HS-27A (cell line): ENCODE measurements around the gene EXOG.

Experiments used
- DNase-seq: peaks from one replicate; pipeline ENCODE4 v3.0.0-alpha.2; 2012; ENCODE audit warnings: low read depth, missing footprints

The EXOG gene

GRCh38 chr3:38473229-38473628 is 22.9 kb upstream of the EXOG start:
- DNase-seq = no peak

- DNase-seq = no peak
These were observed 21.1 kb upstream of the EXOG start for GRCh38 chr3:38474928-38475605.

DNA sequence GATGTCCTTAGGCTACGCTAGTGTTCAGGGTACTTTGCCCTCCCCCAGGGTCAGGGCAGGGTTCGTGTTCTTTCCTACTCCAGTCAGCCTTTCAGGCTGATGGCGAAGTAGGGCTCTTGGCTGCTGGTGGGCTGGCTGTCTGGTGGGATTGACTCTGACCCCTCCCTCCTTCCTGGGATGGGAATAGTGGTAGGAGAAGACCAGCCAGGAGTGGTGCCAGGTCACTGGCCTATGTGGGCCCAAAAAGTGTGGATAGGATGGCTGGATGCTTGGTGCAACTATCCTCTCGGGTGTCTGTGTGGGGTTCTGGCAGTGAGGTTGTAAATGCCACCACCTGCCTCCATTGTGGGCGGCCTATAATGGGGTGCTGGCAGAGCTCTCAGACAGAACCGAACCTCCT is 20.4 kb upstream of the EXOG start:
- DNase-seq = no peak

GRCh38 chr3:38476157-38476756 is 19.9 kb upstream of the EXOG start:
- no peak for DNase-seq

GRCh38 chr3:38477057-38477820 is 18.9 kb upstream of the EXOG start:
- no peak for DNase-seq

DNA sequence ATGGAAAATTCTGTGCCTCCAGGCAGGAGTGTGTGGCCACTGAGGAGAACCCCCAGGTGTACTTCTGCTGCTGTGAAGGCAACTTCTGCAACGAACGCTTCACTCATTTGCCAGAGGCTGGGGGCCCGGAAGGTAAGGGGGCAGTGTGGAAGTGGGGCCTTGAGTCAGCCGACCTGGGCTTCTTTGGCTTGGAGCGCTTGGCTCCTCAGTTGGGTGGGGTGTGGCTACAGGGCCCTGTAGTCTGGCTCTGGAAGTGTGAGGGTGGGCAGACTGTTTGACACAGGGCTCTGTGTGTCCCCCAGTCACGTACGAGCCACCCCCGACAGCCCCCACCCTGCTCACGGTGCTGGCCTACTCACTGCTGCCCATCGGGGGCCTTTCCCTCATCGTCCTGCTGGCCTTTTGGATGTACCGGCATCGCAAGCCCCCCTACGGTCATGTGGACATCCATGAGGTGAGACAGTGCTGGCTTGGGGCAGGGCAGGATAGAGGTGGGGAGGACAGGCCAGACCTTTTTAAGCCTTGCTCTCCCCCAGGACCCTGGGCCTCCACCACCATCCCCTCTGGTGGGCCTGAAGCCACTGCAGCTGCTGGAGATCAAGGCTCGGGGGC is 18.2 kb upstream of the EXOG start:
- DNase-seq = no peak

GRCh38 chr3:38478901-38479300 is 17.2 kb upstream of the EXOG start:
- DNase-seq = no peak

DNA sequence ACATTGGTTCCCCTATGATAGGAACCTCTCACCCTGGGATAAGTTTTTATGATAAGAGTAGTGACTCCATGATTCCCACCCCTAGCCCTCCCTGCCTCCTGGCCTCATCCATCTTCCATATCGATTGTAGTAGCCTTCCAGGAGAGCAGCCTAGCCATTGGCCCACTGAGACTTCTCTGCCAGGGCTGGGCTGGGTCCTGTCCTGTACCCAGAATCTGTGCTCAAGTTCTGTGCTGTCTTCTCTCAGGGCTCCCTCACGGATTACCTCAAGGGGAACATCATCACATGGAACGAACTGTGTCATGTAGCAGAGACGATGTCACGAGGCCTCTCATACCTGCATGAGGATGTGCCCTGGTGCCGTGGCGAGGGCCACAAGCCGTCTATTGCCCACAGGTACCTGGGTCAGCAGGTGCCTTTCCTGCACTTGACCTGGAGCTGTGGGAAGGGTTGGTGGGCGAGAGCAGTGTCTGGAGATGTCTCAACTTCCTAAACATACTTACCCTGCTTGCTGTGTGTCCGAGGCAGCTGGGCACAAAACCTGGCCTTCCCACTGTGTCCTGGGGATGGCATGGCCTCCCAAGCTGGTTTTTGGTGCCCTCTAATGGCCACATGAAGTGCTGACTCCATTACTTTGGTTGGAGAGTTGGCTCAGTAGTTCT is 16.6 kb upstream of the EXOG start:
- peak; percentile 31 for DNase-seq

DNA sequence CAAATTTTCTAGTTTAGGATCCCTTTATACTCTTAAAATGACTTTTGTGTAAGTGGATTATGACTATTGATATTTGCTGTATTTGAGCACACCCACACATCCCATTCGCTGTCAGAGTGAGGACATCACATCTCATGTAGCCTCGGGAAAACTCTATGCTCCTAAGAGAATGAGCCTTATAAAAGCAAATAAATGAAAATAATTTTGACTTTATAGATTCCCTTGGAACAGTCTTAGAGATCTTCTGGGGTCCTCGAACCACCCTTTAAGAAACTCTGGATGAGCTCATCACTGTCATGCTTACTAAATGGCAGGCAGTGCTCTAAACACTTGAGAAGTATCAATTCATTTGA is 16.1 kb upstream of the EXOG start:
- DNase-seq = no peak

GRCh38 chr3:38480930-38481329 is 15.2 kb upstream of the EXOG start:
- DNase-seq = no peak

DNA sequence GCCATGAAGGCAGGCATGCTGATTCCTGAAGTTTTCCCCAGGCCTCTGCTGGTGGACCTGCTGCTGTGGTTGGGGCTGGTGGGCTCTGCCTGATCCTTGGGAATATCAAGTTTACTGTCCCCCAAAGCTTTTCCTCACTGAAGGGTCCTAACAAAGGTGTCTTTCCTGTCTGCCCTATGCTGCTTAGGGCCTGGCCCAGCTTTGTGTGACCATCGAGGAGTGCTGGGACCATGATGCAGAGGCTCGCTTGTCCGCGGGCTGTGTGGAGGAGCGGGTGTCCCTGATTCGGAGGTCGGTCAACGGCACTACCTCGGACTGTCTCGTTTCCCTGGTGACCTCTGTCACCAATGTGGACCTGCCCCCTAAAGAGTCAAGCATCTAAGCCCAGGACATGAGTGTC is 13.2 kb upstream of the EXOG start:
- DNase-seq = no peak

- no peak for DNase-seq
These were observed 8.8 kb upstream of the EXOG start for GRCh38 chr3:38487323-38487722.

- no peak for DNase-seq
These were observed 7.2 kb upstream of the EXOG start for GRCh38 chr3:38488949-38489348.

DNA sequence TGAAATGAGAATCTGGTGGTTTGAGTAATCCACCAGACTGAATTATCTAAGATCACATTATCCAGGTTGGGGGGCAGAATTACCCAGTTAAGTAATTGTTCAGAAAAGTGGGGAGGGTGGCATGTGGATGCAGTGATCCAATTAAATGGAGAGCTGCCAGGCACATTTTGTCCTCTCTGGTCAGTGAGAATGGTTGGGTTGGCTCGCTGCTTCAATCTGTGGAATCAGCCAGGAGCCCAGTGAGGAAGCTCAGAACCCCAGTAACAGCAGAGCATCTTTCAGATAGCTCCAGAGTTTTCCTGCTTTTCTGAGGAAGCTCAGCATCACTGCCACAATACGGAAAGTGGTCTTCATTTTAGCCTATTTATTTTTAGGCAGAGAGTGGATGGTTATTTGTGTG is 6.4 kb upstream of the EXOG start:
- DNase-seq = no peak

- DNase-seq = no peak
These were observed 5.7 kb upstream of the EXOG start for GRCh38 chr3:38490281-38491030.

DNA sequence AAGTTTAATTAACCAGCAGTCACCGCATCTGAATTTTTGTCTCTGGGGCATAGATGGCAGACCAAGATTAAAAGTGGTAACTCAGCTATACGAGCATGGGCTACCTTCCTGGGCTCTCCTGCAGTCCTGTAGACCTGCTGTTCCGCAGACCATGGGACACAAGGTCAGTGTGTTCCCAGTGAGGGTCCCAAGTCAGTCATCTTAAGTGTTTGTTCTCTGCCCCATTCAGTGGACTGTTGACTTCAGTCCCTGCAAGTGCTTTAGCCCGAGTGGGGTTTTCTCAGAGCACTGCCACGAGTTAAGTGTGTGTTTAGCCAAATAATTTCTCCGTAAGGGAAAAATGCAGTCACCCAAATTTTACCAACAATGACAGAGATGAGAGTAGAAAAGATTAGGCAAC is 4.9 kb upstream of the EXOG start:
- no peak for DNase-seq

DNA sequence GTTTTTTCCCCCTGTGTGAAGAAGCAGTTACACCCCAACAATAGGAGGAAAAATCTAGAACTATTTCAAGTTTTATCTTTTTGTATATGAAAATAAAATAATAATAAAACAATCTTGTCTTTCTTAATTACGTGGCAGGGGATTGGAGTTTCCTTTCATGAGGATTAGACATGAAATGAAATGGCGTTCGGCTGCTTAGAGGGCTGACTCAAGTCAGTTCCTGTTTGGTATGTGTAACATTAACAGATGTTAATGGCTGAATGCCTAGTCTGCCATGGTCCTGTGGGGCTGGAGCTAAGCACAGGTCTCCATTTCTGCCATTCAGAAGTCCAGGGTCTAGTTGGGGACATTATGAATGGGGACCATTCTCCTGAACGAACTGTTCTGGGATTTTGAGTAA is 3.1 kb upstream of the EXOG start:
- DNase-seq = no peak

DNA sequence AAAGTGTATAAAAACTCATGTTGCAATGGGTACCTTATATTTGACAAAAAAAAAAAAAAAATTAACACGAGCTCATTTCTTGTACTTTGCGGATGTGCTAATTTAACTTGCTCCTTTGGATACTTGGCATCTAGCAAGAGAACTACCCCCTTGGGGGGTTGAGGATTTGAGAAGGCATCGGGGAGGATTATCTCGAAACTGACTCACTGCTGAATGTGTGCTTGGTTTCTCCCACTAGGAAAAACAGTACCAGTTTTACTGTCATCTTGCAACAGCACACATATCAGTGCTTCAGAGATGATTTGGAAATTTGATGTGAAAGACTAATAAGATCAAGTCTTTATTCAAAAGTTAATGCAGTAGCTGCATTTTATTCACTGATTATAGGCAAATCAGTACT is 891 bp downstream of the EXOG start:
- DNase-seq = peak; percentile 23

DNA sequence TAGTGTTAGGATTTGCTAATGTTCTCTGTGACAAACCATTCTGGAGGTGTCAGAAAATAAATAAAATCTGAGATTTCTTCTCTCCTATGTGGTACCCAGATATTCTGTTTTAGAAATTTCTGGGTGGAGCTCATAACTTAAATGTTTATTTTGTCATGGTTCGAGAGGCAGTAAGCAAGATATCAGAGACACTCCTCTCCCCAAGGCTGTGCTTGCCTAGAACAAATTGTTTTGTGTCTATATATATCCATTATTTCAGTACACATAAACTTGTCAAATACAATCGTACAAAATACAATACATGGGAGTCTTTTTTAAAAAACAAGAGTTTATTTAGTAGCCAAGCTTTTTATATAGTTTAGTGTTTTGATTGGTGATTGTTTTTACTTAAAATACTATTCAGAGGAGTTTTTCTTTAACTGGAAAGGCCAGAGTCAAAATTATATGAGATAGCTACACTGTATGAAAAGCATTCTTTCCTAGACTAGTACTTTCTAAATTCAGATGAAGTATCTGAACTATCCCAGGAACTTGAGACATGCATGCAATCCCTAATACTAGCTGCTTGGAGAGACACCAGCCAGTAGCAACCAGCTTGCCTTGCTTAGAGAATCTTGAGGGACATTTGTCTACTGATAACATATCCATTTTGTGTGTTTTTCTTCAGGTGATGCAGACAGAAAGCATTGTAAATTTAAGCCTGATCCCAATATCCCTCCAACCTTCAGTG is 4.7 kb downstream of the EXOG start:
- DNase-seq = no peak

GRCh38 chr3:38507120-38507519 is 11.0 kb downstream of the EXOG start:
- no peak for DNase-seq

GRCh38 chr3:38509732-38510131 is 13.6 kb downstream of the EXOG start:
- DNase-seq = no peak
